Measurements from ENCODE around the gene TOR3A. TPM values are rescaled to one million over a fixed set of nuclear protein-coding genes. Genes with fewer than 3 reads are reported as not detected.
A peak's percentile ranks its signal among the peaks of the same experiment; 100 is the strongest.
"Not testable (repeated sequence)": the region's sequence is repeated elsewhere in the genome, so short reads cannot be mapped to it uniquely, and the experiment has no call there.

TOR3A gene, protein sequence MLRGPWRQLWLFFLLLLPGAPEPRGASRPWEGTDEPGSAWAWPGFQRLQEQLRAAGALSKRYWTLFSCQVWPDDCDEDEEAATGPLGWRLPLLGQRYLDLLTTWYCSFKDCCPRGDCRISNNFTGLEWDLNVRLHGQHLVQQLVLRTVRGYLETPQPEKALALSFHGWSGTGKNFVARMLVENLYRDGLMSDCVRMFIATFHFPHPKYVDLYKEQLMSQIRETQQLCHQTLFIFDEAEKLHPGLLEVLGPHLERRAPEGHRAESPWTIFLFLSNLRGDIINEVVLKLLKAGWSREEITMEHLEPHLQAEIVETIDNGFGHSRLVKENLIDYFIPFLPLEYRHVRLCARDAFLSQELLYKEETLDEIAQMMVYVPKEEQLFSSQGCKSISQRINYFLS
- polyA plus RNA-seq (ENCODE audit: insufficient read length in 4 of 4) = 10 to 100 TPM; 24.2 to 30.0 (median 26.9) TPM

DNA sequence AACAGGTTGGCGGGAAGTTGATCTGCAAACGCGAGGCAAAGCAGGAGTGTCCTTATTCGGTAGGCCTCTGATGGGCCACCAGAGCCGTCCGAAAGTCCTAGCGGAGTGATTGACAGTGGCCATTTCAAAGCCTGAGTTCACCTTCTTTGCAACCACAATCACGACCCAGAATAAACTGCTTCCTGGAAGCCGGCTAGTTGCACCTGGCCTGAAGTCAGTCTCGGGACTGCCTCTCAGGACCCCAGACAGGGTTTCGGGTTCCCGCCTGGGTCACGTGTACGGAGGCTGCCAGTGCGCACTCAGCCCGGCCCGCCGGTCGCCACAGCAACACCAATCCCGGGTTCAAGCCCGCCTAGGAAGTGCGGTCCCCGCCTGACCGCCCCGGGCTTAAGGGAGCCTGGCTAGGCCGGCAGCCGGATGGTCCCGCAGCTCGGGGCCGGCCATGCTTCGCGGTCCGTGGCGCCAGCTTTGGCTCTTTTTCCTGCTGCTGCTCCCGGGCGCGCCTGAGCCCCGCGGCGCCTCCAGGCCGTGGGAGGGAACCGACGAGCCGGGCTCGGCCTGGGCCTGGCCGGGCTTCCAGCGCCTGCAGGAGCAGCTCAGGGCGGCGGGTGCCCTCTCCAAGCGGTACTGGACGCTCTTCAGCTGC lies at the start of gene TOR3A:
TOR3A (plus strand) TSS at position 384 of the 646 bp plus-strand sequence; CDS start at position 443, 59 bp downstream.
- peak; percentile 68 to 89 (median 76) for DNase-seq (ENCODE audit: low read depth in 4 of 4, low spot score in 2 of 4)

DNA sequence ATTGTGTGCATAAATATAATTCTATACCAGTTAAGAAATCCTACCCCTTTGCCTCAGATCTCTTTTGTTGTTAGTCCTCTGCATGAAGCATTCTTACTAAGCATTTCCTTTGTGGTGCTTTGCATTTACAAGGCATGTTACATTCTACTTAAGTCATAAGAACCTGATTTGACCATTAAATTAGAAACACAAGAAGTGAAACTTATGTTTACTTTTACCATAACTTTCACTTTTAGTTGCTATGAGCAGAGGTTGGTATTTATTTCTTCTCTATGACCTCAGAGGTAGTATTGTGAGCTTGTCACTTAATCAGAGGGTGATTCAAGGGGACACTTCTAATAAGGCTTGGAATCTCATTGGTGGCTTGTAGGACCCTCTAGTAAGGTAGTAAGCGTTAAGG lies 47.1 kb upstream of the TOR3A start:
- no peak for DNase-seq (ENCODE audit: low read depth in 4 of 4, low spot score in 2 of 4)

DNA sequence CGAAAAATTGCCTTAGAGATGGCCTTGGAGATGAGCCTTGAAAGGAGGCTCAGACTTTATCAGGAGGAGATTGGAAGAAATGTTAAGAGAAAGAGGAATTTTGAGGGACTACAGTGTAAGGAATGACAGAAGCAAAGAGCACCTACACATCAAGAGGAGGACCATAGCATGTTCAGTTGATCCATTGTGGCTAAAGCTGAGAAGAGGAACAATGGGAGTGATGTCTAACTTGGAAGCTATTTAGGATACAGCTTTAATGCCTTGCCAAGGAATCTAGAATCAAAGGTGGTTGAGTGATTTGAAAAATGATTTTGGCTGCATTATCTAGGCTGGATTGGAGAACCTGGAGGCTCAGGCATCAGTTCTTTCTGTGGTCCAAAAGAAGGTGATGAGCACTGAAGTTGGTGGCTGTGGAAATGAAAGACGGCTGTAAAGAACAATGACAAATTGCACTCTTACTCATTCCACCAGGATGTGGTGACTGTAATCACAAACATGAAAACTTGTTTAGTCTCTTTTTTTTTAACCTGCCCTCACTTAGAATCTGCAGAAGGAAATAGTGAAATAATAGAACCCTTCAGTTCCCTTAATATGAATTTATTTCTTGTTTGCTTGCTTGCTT lies 44.9 kb upstream of the TOR3A start:
- DNase-seq (ENCODE audit: low read depth in 4 of 4, low spot score in 2 of 4) = no peak

DNA sequence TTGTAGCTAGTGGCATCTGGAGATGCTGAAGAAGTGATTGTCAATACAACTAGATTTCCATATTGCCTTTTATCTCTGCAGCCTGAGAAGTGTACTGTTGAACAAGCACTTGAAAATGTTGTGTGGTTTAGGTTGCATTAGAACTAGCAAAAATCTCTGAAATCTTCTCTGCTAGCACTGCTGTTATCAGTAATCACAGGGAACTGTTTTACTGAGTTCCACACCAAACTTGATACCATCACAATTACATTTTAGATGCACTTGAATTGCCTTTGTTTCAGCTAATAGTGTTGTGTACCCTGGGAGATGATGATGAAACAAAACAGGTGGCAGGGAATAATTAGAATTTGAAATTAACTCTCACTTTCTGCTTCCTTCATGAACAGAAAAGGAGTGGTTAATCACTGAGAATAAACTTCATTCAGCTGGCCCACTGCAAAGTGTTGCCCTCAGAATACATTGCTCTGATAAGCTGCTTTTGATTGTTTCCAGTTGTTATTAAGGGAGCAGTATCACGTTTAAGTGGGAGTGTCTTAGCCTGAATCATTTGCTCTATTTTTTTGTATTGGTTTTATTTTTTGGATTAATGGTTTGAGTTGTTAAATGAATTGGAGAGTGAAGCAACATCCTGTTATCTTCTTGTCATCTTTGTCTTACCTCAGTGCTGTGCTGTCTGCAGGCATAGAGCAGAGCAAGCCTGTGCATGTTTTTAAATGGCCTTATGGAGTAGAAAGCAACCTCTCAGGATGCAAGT lies 43.2 kb upstream of the TOR3A start:
- DNase-seq (ENCODE audit: low read depth in 4 of 4, low spot score in 2 of 4) = no peak

DNA sequence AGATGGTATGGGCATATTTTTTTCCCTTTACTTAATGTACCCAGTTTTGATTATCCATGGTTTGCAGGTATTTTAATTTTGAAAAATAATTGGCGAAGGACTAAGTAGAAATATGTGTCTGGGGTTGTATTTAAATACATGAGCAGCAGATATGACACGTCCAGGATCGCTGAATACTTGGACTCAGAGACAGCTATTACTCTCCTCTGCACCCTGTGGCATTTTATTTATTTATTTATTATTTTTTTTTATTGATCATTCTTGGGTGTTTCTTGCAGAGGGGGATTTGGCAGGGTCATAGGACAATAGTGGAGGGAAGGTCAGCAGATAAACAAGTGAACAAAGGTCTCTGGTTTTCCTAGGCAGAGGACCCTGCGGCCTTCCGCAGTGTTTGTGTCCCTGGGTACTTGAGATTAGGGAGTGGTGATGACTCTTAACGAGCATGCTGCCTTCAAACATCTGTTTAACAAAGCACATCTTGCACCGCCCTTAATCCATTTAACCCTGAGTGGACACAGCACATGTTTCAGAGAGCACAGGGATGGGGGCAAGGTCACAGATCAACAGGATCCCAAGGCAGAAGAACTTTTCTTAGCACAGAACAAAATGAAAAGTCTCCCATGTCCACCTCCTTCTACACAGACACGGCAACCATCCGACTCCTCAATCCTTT lies 42.2 kb upstream of the TOR3A start:
- not testable (repeated sequence) for DNase-seq (ENCODE audit: low read depth in 4 of 4, low spot score in 2 of 4)

DNA sequence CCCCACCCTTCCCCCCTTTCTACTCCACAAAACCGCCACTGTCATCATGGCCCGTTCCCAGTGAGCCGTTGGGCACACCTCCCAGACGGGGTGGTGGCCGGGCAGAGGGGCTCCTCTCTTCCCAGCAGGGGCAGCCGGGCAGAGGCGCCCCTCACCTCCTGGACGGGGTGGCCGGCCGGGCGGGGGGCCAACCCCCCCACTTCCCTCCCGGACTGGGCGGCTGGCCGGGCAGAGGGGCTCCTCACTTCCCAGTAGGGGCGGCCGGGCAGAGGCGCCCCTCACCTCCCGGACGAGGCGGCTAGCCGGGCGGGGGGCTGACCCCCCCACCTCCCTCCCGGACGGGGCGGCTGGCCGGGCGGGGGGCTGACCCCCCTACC lies 41.7 kb upstream of the TOR3A start:
- not testable (repeated sequence) for DNase-seq (ENCODE audit: low read depth in 4 of 4, low spot score in 2 of 4)

DNA sequence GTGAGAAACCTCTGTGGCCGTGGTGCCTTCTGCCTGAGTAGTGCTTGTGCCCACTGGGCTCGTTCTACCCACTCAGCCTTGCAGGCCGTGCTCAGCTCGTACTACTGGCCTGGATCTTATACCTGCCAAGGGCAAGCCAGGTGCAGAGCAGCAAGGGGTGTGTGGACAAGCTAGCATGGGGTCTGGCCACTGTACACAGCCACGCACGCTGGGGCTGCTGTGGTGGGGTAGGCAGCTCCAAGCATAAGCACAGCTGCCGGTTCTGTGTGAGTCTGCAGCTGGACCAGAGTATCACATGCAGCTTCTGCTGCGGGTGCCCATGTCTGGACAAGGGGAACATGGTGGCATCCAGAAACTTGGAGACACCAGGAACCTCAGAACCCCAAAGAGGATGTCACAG lies 39.8 kb upstream of the TOR3A start:
- DNase-seq (ENCODE audit: low read depth in 4 of 4, low spot score in 2 of 4) = no peak

DNA sequence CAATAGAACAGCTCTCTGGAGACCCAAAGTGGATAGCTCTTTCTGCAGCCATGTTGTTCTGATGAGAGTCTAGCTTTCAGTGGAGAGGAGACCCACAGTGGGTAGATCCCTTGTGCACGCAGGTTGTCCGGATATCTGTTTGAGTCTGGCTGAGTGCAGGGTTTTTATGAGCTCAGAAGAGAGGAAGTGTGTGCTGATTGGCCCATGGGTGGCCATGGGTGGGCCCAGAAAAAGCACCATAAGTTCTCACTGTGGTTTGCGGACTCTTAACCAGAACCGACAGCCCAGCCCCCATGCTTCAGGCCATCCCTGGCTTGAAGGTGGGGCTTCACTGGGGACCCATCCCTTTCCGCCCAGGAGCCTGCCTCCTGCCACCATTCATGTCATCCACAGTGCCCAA lies 39.2 kb upstream of the TOR3A start:
- no peak for DNase-seq (ENCODE audit: low read depth in 4 of 4, low spot score in 2 of 4)

DNA sequence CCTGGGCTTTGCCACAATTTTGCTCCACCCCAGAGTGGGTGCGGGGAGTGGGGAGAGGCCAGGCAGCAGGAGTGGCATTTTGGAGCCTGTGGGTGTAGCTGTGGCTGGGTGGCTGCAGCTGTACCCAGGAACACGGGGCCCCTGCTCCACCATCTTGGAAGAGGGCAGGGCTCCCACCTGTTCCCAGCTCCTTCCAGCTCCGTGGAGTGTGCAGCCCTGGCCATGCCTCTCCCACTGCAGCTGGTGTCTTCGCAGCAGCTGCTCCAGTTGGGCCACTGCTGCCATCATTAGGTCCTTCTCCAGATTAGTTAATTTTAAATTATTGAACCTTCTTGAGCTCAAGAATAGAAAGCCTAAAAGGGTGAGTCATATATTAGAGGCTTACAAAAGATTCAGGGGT lies 38.6 kb upstream of the TOR3A start:
- no peak for DNase-seq (ENCODE audit: low read depth in 4 of 4, low spot score in 2 of 4)

DNA sequence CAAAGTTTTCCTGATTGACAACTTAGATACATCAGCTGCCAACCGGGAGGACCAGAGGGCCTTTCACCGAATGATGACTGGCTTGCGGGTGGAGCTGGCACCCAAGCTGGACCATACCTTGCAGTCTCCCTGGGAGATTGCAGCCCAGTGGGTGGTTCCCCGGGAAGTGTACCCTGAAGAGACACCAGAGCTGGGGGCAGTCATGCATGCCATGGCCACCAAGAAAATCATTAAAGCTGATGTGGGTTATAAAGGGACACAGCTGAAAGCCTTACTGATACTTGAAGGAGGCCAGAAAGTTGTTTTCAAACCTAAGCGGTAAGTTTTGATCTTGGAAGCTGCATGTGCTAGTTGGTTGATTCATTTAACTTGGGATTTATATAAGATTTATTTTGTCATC lies 38.0 kb upstream of the TOR3A start:
- no peak for DNase-seq (ENCODE audit: low read depth in 4 of 4, low spot score in 2 of 4)

DNA sequence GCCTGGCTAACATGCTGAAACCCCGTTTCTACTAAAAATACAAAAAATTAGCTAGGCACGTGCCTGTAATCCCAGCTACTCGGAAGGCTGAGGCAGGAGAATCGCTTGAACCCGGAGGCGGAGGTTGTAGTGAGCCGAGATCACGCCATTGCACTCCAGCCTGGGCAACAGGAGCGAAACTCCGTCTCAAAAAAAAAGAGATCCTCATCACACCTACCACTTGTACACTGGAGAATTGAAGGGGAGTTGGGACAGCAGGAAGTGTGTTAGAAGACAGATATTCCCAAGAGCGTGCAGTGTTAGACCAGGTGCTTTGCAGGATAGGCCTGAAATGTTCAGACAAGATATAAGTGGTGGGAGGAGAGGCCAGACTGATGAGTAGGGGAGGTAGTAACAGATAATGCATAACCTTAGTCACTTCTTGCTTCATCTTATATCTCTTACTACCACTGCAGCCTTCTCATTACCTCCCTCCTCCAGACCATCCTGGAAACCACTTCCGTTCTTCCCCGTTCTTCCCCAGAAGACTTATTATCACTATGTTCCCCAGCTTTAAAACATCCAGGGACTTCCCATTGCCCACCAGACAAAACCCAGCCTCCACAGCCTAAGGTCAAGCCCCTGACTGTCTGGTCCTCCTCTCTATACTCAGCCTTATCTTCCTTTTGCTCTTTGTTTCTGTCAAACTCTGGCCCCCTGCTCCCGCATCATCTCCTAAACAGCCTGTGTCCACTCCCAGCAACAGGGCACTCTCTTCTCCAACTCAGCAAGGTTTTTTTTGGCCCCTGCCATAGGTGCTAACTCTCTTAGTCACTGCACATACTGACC lies 34.8 kb upstream of the TOR3A start:
- no peak for DNase-seq (ENCODE audit: low read depth in 4 of 4, low spot score in 2 of 4)

DNA sequence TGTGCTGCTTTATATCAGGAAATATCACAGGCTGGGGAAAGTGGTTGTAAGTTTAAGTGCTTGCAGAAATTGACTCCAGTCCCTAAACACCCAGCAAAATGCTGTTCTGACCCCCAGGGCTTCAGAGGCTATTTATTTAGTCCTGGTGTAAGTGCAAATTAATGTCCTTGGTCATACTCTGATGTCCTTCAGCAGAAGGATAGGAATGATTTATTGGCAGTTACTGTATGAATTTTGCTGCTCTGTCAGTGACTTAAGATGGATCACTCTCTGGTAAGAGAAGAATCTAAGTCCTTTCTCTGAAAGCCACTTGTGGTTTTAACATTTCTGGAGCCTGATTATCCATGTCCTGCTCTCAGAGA lies 34.3 kb upstream of the TOR3A start:
- no peak for DNase-seq (ENCODE audit: low read depth in 4 of 4, low spot score in 2 of 4)

DNA sequence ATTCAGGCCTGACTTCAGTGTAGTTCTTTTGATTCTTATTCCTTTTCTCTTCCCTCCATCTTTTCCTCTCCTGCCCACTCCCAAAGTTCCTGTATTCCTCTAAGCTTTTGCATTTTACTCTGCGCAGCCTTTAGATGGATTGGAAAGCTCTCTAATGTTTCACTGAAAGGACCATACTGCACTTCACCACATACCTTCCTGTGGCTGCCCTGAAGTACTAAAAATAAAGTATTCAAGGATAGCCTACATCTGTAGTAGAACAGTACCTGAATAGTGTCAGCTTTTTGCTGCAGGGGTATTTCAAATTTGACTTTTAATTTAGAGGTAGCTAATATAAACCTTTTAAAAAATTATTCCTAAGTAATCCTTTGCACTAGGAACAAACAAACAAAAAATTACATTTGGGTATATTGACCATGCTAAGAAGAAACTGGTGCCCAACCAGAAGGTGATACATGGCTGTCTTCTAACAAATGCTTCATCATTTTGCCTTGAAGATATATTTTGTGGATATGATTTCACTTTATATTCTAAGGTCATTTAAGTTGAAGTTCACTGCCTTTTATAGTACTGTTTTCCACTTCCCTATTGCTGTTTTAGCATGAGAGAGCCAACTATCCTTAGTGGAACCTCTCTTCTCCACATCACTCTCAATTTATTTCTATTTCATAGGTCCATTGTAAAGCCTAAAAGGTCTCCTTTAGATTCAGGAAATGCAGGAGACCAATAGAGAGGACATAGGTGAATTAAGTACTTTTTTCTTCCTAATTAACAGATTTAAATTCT lies 33.3 kb upstream of the TOR3A start:
- DNase-seq (ENCODE audit: low read depth in 4 of 4, low spot score in 2 of 4) = no peak

DNA sequence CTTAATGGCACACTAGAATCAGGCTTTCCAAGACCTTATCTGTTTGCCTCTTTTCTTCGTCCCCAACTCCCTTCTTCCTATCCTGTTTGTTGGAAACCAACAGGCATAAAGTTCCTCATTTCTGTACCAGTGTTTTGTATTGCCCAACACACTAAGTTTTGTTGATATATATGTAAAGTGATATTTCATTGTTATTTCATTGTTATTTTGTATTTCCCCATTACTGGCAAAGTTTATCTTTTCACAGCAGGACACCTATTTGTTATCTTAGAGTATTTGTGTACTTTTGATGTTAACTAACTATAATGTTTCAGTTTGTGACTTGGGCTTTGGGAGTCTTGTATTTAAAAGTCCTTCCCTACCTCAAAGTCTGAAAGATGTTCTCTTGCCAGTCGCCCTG lies 29.1 kb upstream of the TOR3A start:
- DNase-seq (ENCODE audit: low read depth in 4 of 4, low spot score in 2 of 4) = no peak

DNA sequence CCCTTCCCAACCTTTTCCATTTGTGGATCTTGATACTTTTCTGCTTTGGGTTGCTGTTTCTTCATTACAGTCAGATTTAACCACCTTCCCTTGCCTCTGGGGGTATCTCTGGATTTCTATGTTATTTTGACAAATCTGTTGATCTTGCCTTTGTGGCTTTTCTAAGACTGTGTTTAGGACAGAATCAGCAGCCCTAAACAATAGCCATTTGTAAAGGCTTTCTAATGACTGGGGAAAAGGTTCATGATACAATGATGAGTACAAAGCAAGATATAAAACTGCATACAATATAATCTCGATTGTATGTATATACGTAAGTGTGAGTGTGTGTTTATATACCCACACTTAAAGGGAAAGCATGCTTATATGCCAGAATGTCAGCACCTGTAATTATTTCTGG lies 28.4 kb upstream of the TOR3A start:
- DNase-seq (ENCODE audit: low read depth in 4 of 4, low spot score in 2 of 4) = no peak

DNA sequence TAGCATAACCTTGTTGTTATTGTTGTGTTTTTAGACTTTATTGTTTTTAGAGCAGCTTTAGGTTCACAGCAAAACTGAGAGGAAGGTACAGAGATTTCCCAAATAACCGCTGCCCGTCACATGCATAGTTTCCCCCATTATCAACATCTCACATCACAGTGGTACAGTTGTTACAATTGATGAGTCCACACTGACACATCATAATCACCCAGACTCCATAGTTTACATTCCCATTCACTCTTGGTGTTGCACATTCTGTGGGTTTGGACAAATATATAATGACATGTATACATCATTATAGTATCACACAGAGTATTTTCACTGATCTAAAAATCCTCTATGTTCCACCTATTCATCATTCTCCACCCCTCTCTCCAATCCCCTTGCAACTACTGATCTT lies 25.9 kb upstream of the TOR3A start:
- no peak for DNase-seq (ENCODE audit: low read depth in 4 of 4, low spot score in 2 of 4)

DNA sequence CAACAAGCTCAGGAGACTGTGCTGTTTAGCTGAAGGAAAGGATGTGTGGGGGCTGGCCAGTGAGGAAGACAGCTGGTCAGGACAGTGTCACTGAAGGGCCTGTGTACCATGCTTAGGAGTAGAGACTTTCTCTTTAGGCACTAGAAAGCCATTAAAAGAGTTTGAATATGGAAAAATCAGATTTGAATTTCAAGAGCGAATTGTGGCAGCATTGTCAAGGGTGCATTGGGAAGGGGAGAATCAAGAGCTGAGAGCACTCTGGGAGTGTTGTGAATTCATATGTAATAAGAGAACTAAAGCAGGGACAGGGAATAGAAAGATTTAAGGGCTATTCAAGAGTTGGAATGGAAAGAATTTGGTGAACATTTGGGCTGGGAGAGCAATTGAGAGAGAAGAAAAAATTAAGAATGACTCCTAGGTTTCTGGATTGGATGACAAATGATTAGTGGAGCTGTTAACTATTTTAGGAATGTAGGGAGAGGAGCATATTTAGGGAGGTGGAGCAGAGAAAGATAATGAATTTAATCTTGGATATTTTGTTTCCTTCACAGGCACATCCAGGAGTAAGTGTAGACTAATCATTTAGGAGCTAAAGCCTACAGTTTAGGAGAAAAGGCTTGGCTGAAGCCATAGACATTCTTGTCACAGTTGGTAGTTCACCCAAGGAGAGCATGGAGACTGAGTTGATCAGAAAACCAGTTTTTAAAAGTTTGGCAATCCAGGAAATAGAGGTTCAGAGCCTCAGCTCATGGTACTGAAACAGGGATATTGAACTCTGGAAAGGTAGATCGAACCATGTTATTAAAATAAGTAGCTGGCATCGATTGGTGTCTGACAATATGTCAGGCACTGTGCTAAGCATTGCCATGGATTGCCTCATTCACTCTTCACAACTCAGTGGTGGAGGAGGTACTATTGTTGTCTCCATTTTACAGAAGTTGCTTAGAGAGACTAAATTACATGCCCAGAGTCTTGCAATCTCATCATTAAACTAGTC lies 23.1 kb upstream of the TOR3A start:
- DNase-seq (ENCODE audit: low read depth in 4 of 4, low spot score in 2 of 4) = no peak

Data from left renal cortex interstitium (tissue), 4 donors.